CD14-positive monocyte (primary cell): ENCODE measurements around the gene ANO4. TPM values are rescaled to one million over a fixed set of nuclear protein-coding genes. Genes with fewer than 3 reads are reported as not detected.

Source experiments
- DNase-seq, 3 donors: peaks; one replicate each; pipeline ENCODE4 v3.0.0-alpha.2; 2011 to 2022
- H2AFZ ChIP-seq: 2 replicates; pipeline ENCODE4 v1.6.0; 2012; ENCODE audit warnings: mild to moderate bottlenecking, low read depth, low read length, inconsistent platforms; ENCODE audit not compliant: insufficient read depth, poor library complexity, severe bottlenecking
- H3K27ac ChIP-seq, 2 donors: 1 replicate in 1 of 2; 2 replicates in 1 of 2; pipeline ENCODE4 v1.5.1; 2012 to 2013; ENCODE audit warnings: low read length in 2 of 2, control low read depth in 1 of 2, inconsistent platforms in 1 of 2, low read depth in 1 of 2, mild to moderate bottlenecking in 1 of 2
- H3K27me3 ChIP-seq, 2 donors: one replicate each; pipeline versions ENCODE4 v1.6.0 to v1.6.1; 2011 to 2013; ENCODE audit warnings: low read length in 2 of 2; ENCODE audit not compliant: control insufficient read depth in 2 of 2, insufficient read depth in 2 of 2
- H3K36me3 ChIP-seq, 2 donors: replicated peaks in 1 of 2; 1 replicate in 1 of 2; 2 replicates in 1 of 2; pipeline versions ENCODE4 v1.5.1 to v1.6.1; 2012 to 2013; ENCODE audit warnings: low read length in 2 of 2, control low read depth in 1 of 2, inconsistent platforms in 1 of 2, mild to moderate bottlenecking in 1 of 2; ENCODE audit not compliant: insufficient read depth in 2 of 2, control insufficient read depth in 1 of 2
- H3K4me1 ChIP-seq, 2 donors: 1 replicate in 1 of 2; 2 replicates in 1 of 2; pipeline versions ENCODE4 v1.5.1 to v1.6.1; 2012 to 2013; ENCODE audit warnings: low read length in 2 of 2, control low read depth in 1 of 2, inconsistent platforms in 1 of 2, mild to moderate bottlenecking in 1 of 2, moderate library complexity in 1 of 2; ENCODE audit not compliant: insufficient read depth in 2 of 2, control insufficient read depth in 1 of 2
- H3K4me2 ChIP-seq: replicated peaks from 2 replicates; pipeline ENCODE3; 2012; ENCODE audit warnings: low read length, moderate library complexity, mild to moderate bottlenecking; ENCODE audit not compliant: poor library complexity, severe bottlenecking; ENCODE audit errors: extremely low read depth
- H3K4me3 ChIP-seq, 3 experiments: fragments of 200-600 bp in 1 of 3; sonication (generic) in 1 of 3; replicated peaks in 1 of 3; 1 replicate in 2 of 3; 2 replicates in 1 of 3; pipeline ENCODE4 v1.5.1; 2011 to 2013; ENCODE audit warnings: low read length in 3 of 3, mild to moderate bottlenecking in 3 of 3, control low read depth in 2 of 3, low read depth in 2 of 3, inconsistent platforms in 1 of 3, moderate library complexity in 1 of 3
- H3K79me2 ChIP-seq: 2 replicates; pipeline ENCODE4 v1.6.0; 2012; ENCODE audit warnings: mild to moderate bottlenecking, control low read depth, inconsistent platforms, low read length, moderate library complexity; ENCODE audit not compliant: insufficient read depth
- H3K9ac ChIP-seq: 2 replicates; pipeline ENCODE4 v1.6.0; 2017; ENCODE audit warnings: low read length, mild to moderate bottlenecking; ENCODE audit not compliant: insufficient read depth, poor library complexity, severe bottlenecking
- H3K9me3 ChIP-seq, 2 donors: replicated peaks in 1 of 2; 1 replicate in 1 of 2; 2 replicates in 1 of 2; pipeline versions ENCODE4 v1.5.1 to v1.6.1; 2012 to 2013; ENCODE audit warnings: low read length in 2 of 2, control low read depth in 1 of 2; ENCODE audit not compliant: control insufficient read depth in 1 of 2, insufficient read depth in 1 of 2
- H4K20me1 ChIP-seq: 2 replicates; pipeline ENCODE4 v1.6.0; 2012; ENCODE audit warnings: mild to moderate bottlenecking, low read length, control low read depth, moderate library complexity; ENCODE audit not compliant: insufficient read depth
- H3K27ac Mint-ChIP-seq, 7 donors: one replicate each; pipeline ENCODE4 v1.8.0; 2020; ENCODE audit warnings: mild to moderate bottlenecking in 7 of 7, mixed read lengths in 7 of 7, moderate library complexity in 6 of 7, inconsistent platforms in 2 of 7
- H3K27me3 Mint-ChIP-seq, 3 donors: one replicate each; pipeline ENCODE4 v1.8.0; 2021 to 2022; ENCODE audit warnings: low read depth in 3 of 3, mild to moderate bottlenecking in 3 of 3, mixed read lengths in 3 of 3, moderate library complexity in 3 of 3, inconsistent platforms in 1 of 3
- H3K36me3 Mint-ChIP-seq, 2 donors: one replicate each; pipeline ENCODE4 v1.8.0; 2020; ENCODE audit warnings: mixed read lengths in 2 of 2, inconsistent platforms in 1 of 2, mild to moderate bottlenecking in 1 of 2
- H3K4me1 Mint-ChIP-seq: one replicate; pipeline ENCODE4 v1.8.0; 2020; ENCODE audit warnings: mild to moderate bottlenecking, mixed read lengths
- H3K4me3 Mint-ChIP-seq, 2 donors: one replicate each; pipeline ENCODE4 v1.8.0; 2020; ENCODE audit warnings: mild to moderate bottlenecking in 2 of 2, mixed read lengths in 2 of 2, moderate library complexity in 1 of 2
- H3K9me3 Mint-ChIP-seq, 7 donors: one replicate each; pipeline ENCODE4 v1.8.0; 2020 to 2022; ENCODE audit warnings: mixed read lengths in 7 of 7, mild to moderate bottlenecking in 6 of 7, moderate library complexity in 6 of 7, inconsistent platforms in 2 of 7
- CTCF ChIP-seq: fragments of 200-600 bp; IDR thresholded peaks from one replicate; pipeline ENCODE4 v1.8.0; 2022; ENCODE audit warnings: antibody characterized with exemption, mild to moderate bottlenecking
- WGBS: methylation state at CpG from one replicate; pipeline ENCODE4 v1.1.5; 2013; ENCODE audit warnings: missing lambda C conversion rate; ENCODE audit not compliant: insufficient coverage; 5-methylcytosine and 5-hydroxymethylcytosine counted together
- intact Hi-C, 2 donors: fragments of 100-400 bp; cut with micrococcal nuclease; formaldehyde crosslinking; loops; one replicate each; pipeline versions ENCODE4 v1.15.0 to v1.15.1; 2023
- polyA plus RNA-seq, 3 donors: library from polyadenylated mRNA; depleted of rRNA in 1 of 3; unstranded in 2 of 3; stranded (reverse) in 1 of 3; fragments of 300-500 nt in 2 of 3; fragments of >200 nt in 1 of 3; fragmentation: Illumina TruSeq in 2 of 3; gene quantifications; 1 replicate in 2 of 3; 2 replicates in 1 of 3; pipeline ENCODE4 v1.2.3, GENCODE V29; 2012 to 2021

The ANO4 gene
- polyA plus RNA-seq, 3 donors: not detected

- no peaks in the 10 kb centered on the region for H3K27me3 ChIP-seq
These were observed 172.6 kb downstream of the ANO4 start for GRCh38 chr12:100967189-100967588.

GRCh38 chr12:100970894-100971293, 176.3 kb downstream of the ANO4 start:
- Histone ChIP-seq H3K27me3 (no peaks in the 10 kb centered on the region), H3K9ac (no peak overlapping the region), H3K27ac (no peak overlapping the region), H2AFZ (no peak overlapping the region), H3K9me3 (no peaks in the 10 kb centered on the region), H3K36me3 (no peaks in the 10 kb centered on the region), H3K4me3 (no peak overlapping the region), H3K4me2 (no peak overlapping the region), H4K20me1 (no peaks in the 10 kb centered on the region), H3K4me1 (no peaks in the 10 kb centered on the region), H3K79me2 (no peaks in the 10 kb centered on the region)
- Mint-ChIP-seq H3K9me3 (peaks cover 0 to 4% (median 0%) of the 10 kb centered on the region in 7 donors), H3K27me3 (peaks cover 0 to 3% (median 0%) of the 10 kb centered on the region in 3 donors), H3K36me3 (no peaks in the 10 kb centered on the region), H3K4me3 (no peak overlapping the region), H3K4me1 (no peaks in the 10 kb centered on the region), H3K27ac (no peak overlapping the region)
- TF ChIP-seq CTCF: no peak
- DNase-seq: no peak
- no CpG with 5 or more reads among the region's 4 CpGs for WGBS
- intact Hi-C loops: no loop called here

More at GRCh38 chr12:100967189-100967588, 172.6 kb downstream of the ANO4 start:
- no peaks in the 10 kb centered on the region for H3K9me3 ChIP-seq
- H3K4me2 ChIP-seq: no peak overlapping the region
- peaks cover 0 to 4% (median 0%) of the 10 kb centered on the region in 7 donors for H3K9me3 Mint-ChIP-seq
- no peak overlapping the region for H3K9ac ChIP-seq
- no peak overlapping the region for H3K4me3 ChIP-seq
- H4K20me1 ChIP-seq: no peaks in the 10 kb centered on the region
- no peaks in the 10 kb centered on the region for H3K4me1 ChIP-seq
- no peaks in the 10 kb centered on the region for H3K79me2 ChIP-seq
- peaks cover 0 to 2% (median 2%) of the 10 kb centered on the region in 3 donors for H3K27me3 Mint-ChIP-seq
- H3K27ac Mint-ChIP-seq: no peak overlapping the region
- WGBS: no CpG with 5 or more reads among the region's 1 CpG
- TF ChIP-seq CTCF: no peak
- intact Hi-C loops: no loop called here
- no peak overlapping the region for H2AFZ ChIP-seq
- no peaks in the 10 kb centered on the region for H3K36me3 ChIP-seq
- H3K27ac ChIP-seq: no peak overlapping the region
- H3K4me3 Mint-ChIP-seq: no peak overlapping the region
- DNase-seq: no peak
- no peaks in the 10 kb centered on the region for H3K36me3 Mint-ChIP-seq
- H3K4me1 Mint-ChIP-seq: no peaks in the 10 kb centered on the region
